ENCODE data around the gene S100A3.

The S100A3 gene

GRCh38 chr1:153506386-153506785 lies 42.7 kb downstream of the S100A3 start:
- peaks cover 28% of the 10 kb centered on the region for H3K4me1 Mint-ChIP-seq
- H3K9me3 Mint-ChIP-seq, result no peaks in the 10 kb centered on the region
- no peak for TF ChIP-seq CTCF (IDR thresholded peaks at IDR 0.05)
- no peak for DNase-seq
- H3K36me3 Mint-ChIP-seq (ENCODE audit: low read depth), result no peaks in the 10 kb centered on the region
- no peak overlapping the region for H3K27ac Mint-ChIP-seq
- H3K4me3 Mint-ChIP-seq, result no peak overlapping the region
- H3K27me3 Mint-ChIP-seq (ENCODE audit: low read depth, poor library complexity), result peaks cover 14% of the 10 kb centered on the region

GRCh38 chr1:153505576-153505975 lies 43.5 kb downstream of the S100A3 start:
- no peak overlapping the region for H3K27ac Mint-ChIP-seq

GRCh38 chr1:153503766-153504165 lies 45.3 kb downstream of the S100A3 start:
- Mint-ChIP-seq H3K36me3 (ENCODE audit: low read depth) (no peaks in the 10 kb centered on the region), H3K27ac (no peak overlapping the region), H3K9me3 (no peaks in the 10 kb centered on the region), H3K4me1 (peaks cover 25% of the 10 kb centered on the region), H3K27me3 (ENCODE audit: low read depth, poor library complexity) (peaks cover 24% of the 10 kb centered on the region), H3K4me3 (no peak overlapping the region)
- DNase-seq, result no peak
- TF ChIP-seq CTCF (IDR thresholded peaks at IDR 0.05), result no peak

More at GRCh38 chr1:153505576-153505975, 43.5 kb downstream of the S100A3 start:
- H3K9me3 Mint-ChIP-seq, result no peaks in the 10 kb centered on the region
- H3K4me3 Mint-ChIP-seq, result no peak overlapping the region
- H3K4me1 Mint-ChIP-seq, result peaks cover 20% of the 10 kb centered on the region
- H3K27me3 Mint-ChIP-seq (ENCODE audit: low read depth, poor library complexity), result peaks cover 17% of the 10 kb centered on the region
- no peaks in the 10 kb centered on the region for H3K36me3 Mint-ChIP-seq (ENCODE audit: low read depth)
- TF ChIP-seq CTCF (IDR thresholded peaks at IDR 0.05), result no peak
- DNase-seq, result no peak

- peaks cover 28% of the 10 kb centered on the region for H3K27me3 Mint-ChIP-seq (ENCODE audit: low read depth, poor library complexity)
- H3K36me3 Mint-ChIP-seq (ENCODE audit: low read depth), result no peaks in the 10 kb centered on the region
- no peak for TF ChIP-seq CTCF (IDR thresholded peaks at IDR 0.05)
- H3K27ac Mint-ChIP-seq, result no peak overlapping the region
- peaks cover 18% of the 10 kb centered on the region for H3K4me1 Mint-ChIP-seq
- H3K9me3 Mint-ChIP-seq, result no peaks in the 10 kb centered on the region
- no peak overlapping the region for H3K4me3 Mint-ChIP-seq
- DNase-seq, result no peak
Measured at GRCh38 chr1:153498746-153499145, 50.3 kb downstream of the S100A3 start.

Measured in nephron progenitor cell (in vitro differentiated cells).